Mesenchymal stem cell (in vitro differentiated cells and primary cell): ENCODE data around the gene DCAF10.

Source experiments
- DNase-seq: peaks from one replicate; pipeline ENCODE4 v3.0.0-alpha.2; 2013
- H2AFZ ChIP-seq: one replicate; pipeline ENCODE4 v1.6.1; 2013; ENCODE audit warnings: low read depth, mild to moderate bottlenecking, control low read depth, inconsistent platforms, low read length, moderate library complexity
- H2AK5ac ChIP-seq: 2 replicates; pipeline ENCODE4 v1.6.1; 2013; ENCODE audit warnings: low read length, moderate library complexity, mild to moderate bottlenecking, inconsistent platforms; ENCODE audit not compliant: severe bottlenecking
- H2BK120ac ChIP-seq: one replicate; pipeline ENCODE4 v1.6.1; 2013; ENCODE audit warnings: low read depth, mild to moderate bottlenecking, inconsistent platforms, low read length, moderate library complexity
- H2BK12ac ChIP-seq, 2 experiments: one replicate each; pipeline ENCODE4 v1.6.1; 2013; ENCODE audit warnings: inconsistent platforms in 2 of 2, low read length in 2 of 2, mild to moderate bottlenecking in 2 of 2, moderate library complexity in 2 of 2, control low read depth in 1 of 2
- H2BK15ac ChIP-seq: one replicate; pipeline ENCODE4 v1.6.1; 2013; ENCODE audit warnings: mild to moderate bottlenecking, low read depth, inconsistent platforms; ENCODE audit not compliant: poor library complexity, severe bottlenecking
- H2BK5ac ChIP-seq: 2 replicates; pipeline ENCODE4 v1.6.1; 2013; ENCODE audit warnings: low read depth, mild to moderate bottlenecking, low read length, control low read depth, inconsistent platforms; ENCODE audit not compliant: poor library complexity, severe bottlenecking
- H3K14ac ChIP-seq, 2 experiments: one replicate each; pipeline ENCODE4 v1.6.1; 2013; ENCODE audit warnings: inconsistent platforms in 2 of 2, low read length in 2 of 2, control low read depth in 1 of 2, mild to moderate bottlenecking in 1 of 2, moderate library complexity in 1 of 2
- H3K18ac ChIP-seq, 2 experiments: one replicate each; pipeline ENCODE4 v1.6.1; 2013; ENCODE audit warnings: inconsistent platforms in 2 of 2, low read length in 2 of 2, control low read depth in 1 of 2, low read depth in 1 of 2, mild to moderate bottlenecking in 1 of 2
- H3K23ac ChIP-seq, 2 experiments: one replicate each; pipeline ENCODE4 v1.6.1; 2013; ENCODE audit warnings: inconsistent platforms in 2 of 2, low read length in 2 of 2, mild to moderate bottlenecking in 2 of 2, moderate library complexity in 2 of 2, control low read depth in 1 of 2
- H3K27ac ChIP-seq: 2 replicates; pipeline ENCODE4 v1.5.1; 2013; ENCODE audit warnings: mild to moderate bottlenecking, moderate library complexity, low read length, control low read depth, inconsistent platforms; ENCODE audit not compliant: poor library complexity, severe bottlenecking
- H3K27me3 ChIP-seq, 2 experiments: 2 replicates each; pipeline versions ENCODE4 v1.6.1 to v1.7.0; 2013; ENCODE audit warnings: low read length in 2 of 2, mild to moderate bottlenecking in 2 of 2, moderate library complexity in 2 of 2, control low read depth in 1 of 2, inconsistent platforms in 1 of 2; ENCODE audit not compliant: control insufficient read depth in 1 of 2, insufficient read depth in 1 of 2
- H3K36me3 ChIP-seq, 2 experiments: 2 replicates each; pipeline versions ENCODE4 v1.6.1 to v1.7.0; 2013; ENCODE audit warnings: low read length in 2 of 2, control low read depth in 1 of 2, inconsistent platforms in 1 of 2, low read depth in 1 of 2, mild to moderate bottlenecking in 1 of 2; ENCODE audit not compliant: insufficient read depth in 2 of 2, control insufficient read depth in 1 of 2
- H3K4ac ChIP-seq, 2 experiments: one replicate each; pipeline ENCODE4 v1.6.1; 2013; ENCODE audit warnings: inconsistent platforms in 2 of 2, low read length in 2 of 2, mild to moderate bottlenecking in 2 of 2, moderate library complexity in 2 of 2, control low read depth in 1 of 2, low read depth in 1 of 2
- H3K4me1 ChIP-seq: 2 replicates; pipeline ENCODE4 v1.6.1; 2013; ENCODE audit warnings: low read depth, low read length, control low read depth; ENCODE audit not compliant: control insufficient read depth, insufficient read depth
- H3K4me2 ChIP-seq: 2 replicates; pipeline ENCODE4 v1.6.1; 2013; ENCODE audit warnings: low read length, mild to moderate bottlenecking, inconsistent platforms; ENCODE audit not compliant: poor library complexity, severe bottlenecking
- H3K4me3 ChIP-seq, 2 experiments: 2 replicates each; pipeline versions ENCODE4 v1.5.1 to v1.7.0; 2013; ENCODE audit warnings: low read length in 2 of 2, mild to moderate bottlenecking in 2 of 2, control low read depth in 1 of 2, low read depth in 1 of 2; ENCODE audit not compliant: insufficient read depth in 1 of 2
- H3K79me1 ChIP-seq: replicated peaks from 2 replicates; pipeline ENCODE4 v1.6.1; 2013; ENCODE audit warnings: mild to moderate bottlenecking, control low read depth, low read length, inconsistent platforms; ENCODE audit not compliant: poor library complexity, severe bottlenecking
- H3K9ac ChIP-seq: 2 replicates; pipeline ENCODE4 v1.7.0; 2013; ENCODE audit warnings: mild to moderate bottlenecking, low read length, moderate library complexity
- H3K9me3 ChIP-seq: 2 replicates; pipeline ENCODE4 v1.7.0; 2013; ENCODE audit warnings: mild to moderate bottlenecking, low read length; ENCODE audit not compliant: control insufficient read depth
- H4K8ac ChIP-seq: one replicate; pipeline ENCODE4 v1.6.1; 2013; ENCODE audit warnings: inconsistent platforms, mild to moderate bottlenecking, low read length, moderate library complexity
- H4K91ac ChIP-seq: one replicate; pipeline ENCODE4 v1.6.1; 2013; ENCODE audit warnings: mild to moderate bottlenecking, low read length, inconsistent platforms
- WGBS: methylation state at CpG from one replicate; pipeline ENCODE4 v1.1.7; 2013; ENCODE audit warnings: mixed read lengths; 5-methylcytosine and 5-hydroxymethylcytosine counted together

Gene DCAF10

GRCh38 chr9:37914701-37915358 lies 114.2 kb downstream of the DCAF10 start:
- Histone ChIP-seq H3K27ac (no peak overlapping the region), H4K8ac (no peak overlapping the region), H3K14ac (no peak overlapping the region), H2BK120ac (no peak overlapping the region), H3K79me1 (peaks cover 41% of the 10 kb centered on the region), H2BK5ac (no peak overlapping the region), H2AK5ac (no peak overlapping the region), H2BK12ac (no peak overlapping the region), H3K4me2 (no peak overlapping the region), H3K18ac (peak overlapping the region in 1 of 2 experiments; percentile 28), H3K9ac (no peak overlapping the region), H3K4me1 (peaks cover 14% of the 10 kb centered on the region), H3K9me3 (no peaks in the 10 kb centered on the region), H2BK15ac (no peak overlapping the region), H3K4me3 (no peak overlapping the region), H3K36me3 (peaks cover 27 to 68% of the 10 kb centered on the region in 2 experiments), H3K23ac (no peak overlapping the region), H2AFZ (no peak overlapping the region), H3K27me3 (no peaks in the 10 kb centered on the region), H3K4ac (no peak overlapping the region), H4K91ac (no peak overlapping the region)
- no peak for DNase-seq
- WGBS: 89% methylated on average over 11 of the region's 11 CpGs

GRCh38 chr9:37915911-37916470 lies 115.4 kb downstream of the DCAF10 start:
- Histone ChIP-seq H2AK5ac (no peak overlapping the region), H4K8ac (no peak overlapping the region), H3K23ac (no peak overlapping the region), H2BK5ac (no peak overlapping the region), H2AFZ (no peak overlapping the region), H3K14ac (no peak overlapping the region), H3K9me3 (no peaks in the 10 kb centered on the region), H3K9ac (no peak overlapping the region), H3K27ac (no peak overlapping the region), H3K36me3 (peaks cover 27 to 78% of the 10 kb centered on the region in 2 experiments), H3K4me3 (no peak overlapping the region), H3K4me1 (peaks cover 16% of the 10 kb centered on the region), H2BK12ac (no peak overlapping the region), H3K4me2 (no peak overlapping the region), H4K91ac (no peak overlapping the region), H3K18ac (no peak overlapping the region), H3K27me3 (no peaks in the 10 kb centered on the region), H3K4ac (no peak overlapping the region), H3K79me1 (peaks cover 47% of the 10 kb centered on the region), H2BK120ac (no peak overlapping the region), H2BK15ac (no peak overlapping the region)
- WGBS: 96% methylated on average over 14 of the region's 14 CpGs
- DNase-seq: no peak

GRCh38 chr9:37916471-37917312 lies 116.1 kb downstream of the DCAF10 start:
- H4K91ac ChIP-seq: no peak overlapping the region
- no peak overlapping the region for H3K4me2 ChIP-seq
- no peak overlapping the region for H2BK15ac ChIP-seq
- no peak overlapping the region for H3K14ac ChIP-seq
- WGBS: 95% methylated on average over 18 of the region's 18 CpGs
- H3K4me1 ChIP-seq: peaks cover 18% of the 10 kb centered on the region
- H3K27me3 ChIP-seq: no peaks in the 10 kb centered on the region
- no peak overlapping the region for H3K23ac ChIP-seq
- H2AK5ac ChIP-seq: no peak overlapping the region
- no peak overlapping the region for H3K4me3 ChIP-seq
- H3K27ac ChIP-seq: no peak overlapping the region
- H3K9me3 ChIP-seq: no peaks in the 10 kb centered on the region
- no peak overlapping the region for H2BK120ac ChIP-seq
- no peak overlapping the region for H2BK12ac ChIP-seq
- H2AFZ ChIP-seq: no peak overlapping the region
- no peak overlapping the region for H2BK5ac ChIP-seq
- no peak for DNase-seq
- peaks cover 46% of the 10 kb centered on the region for H3K79me1 ChIP-seq
- peaks cover 30 to 77% of the 10 kb centered on the region in 2 experiments for H3K36me3 ChIP-seq
- H3K9ac ChIP-seq: peak overlapping the region; percentile 30
- no peak overlapping the region for H4K8ac ChIP-seq
- no peak overlapping the region for H3K18ac ChIP-seq
- no peak overlapping the region for H3K4ac ChIP-seq
